IMR-90 (cell line): Measurements from ENCODE around the gene ZNF778. TPM values are rescaled to one million over a fixed set of nuclear protein-coding genes. Genes with fewer than 3 reads are reported as not detected.
"Not testable (repeated sequence)": the region's sequence is repeated elsewhere in the genome, so short reads cannot be mapped to it uniquely, and the experiment has no call there.

Experiments used
- ATAC-seq: fragments of 200-7000 bp; cut with Tn5 transposase; 2 replicates; pipeline ENCODE4 v1.9.1; 2020; ENCODE audit warnings: low read depth, mild to moderate bottlenecking, moderate library complexity
- BruUV-seq: library from RNA; stranded (reverse); fragments of 400-500 nt; replicated peaks from 2 replicates; lab custom pipeline; 2021; lab: Mats Ljungman, UMichigan
- CTCF ChIA-PET: fragments of 300-600 bp; formaldehyde crosslinking; extraction: SDS; loops from one replicate; lab custom pipeline; 2021; ENCODE audit warnings: antibody characterized with exemption; lab: Yijun Ruan, JAX
- POLR2A ChIA-PET: fragments of 300-600 bp; sonication (Branson Sonifier 250); formaldehyde crosslinking; loops from one replicate; lab custom pipeline; 2022; ENCODE audit warnings: antibody characterized with exemption; ENCODE audit not compliant: unreplicated experiment; lab: Charles Lee
- DNase-seq: peaks from one replicate; pipeline ENCODE4 v3.0.0; 2013
- H2AFZ ChIP-seq: replicated peaks from 2 replicates; pipeline ENCODE3; 2013; ENCODE audit warnings: low read length, mild to moderate bottlenecking; ENCODE audit not compliant: poor library complexity
- H2AK5ac ChIP-seq: 2 replicates; pipeline ENCODE4 v1.6.1; 2013; ENCODE audit warnings: low read depth, low read length, inconsistent platforms
- H2AK9ac ChIP-seq: replicated peaks from 2 replicates; pipeline ENCODE3; 2013; ENCODE audit warnings: mild to moderate bottlenecking, low read depth, low read length, moderate library complexity; ENCODE audit not compliant: poor library complexity
- H2BK120ac ChIP-seq: 2 replicates; pipeline ENCODE4 v1.6.1; 2013; ENCODE audit warnings: low read depth, low read length, inconsistent platforms
- H2BK15ac ChIP-seq: 3 replicates; pipeline ENCODE4 v1.6.1; 2013; ENCODE audit warnings: low read depth, low read length, inconsistent platforms
- H2BK20ac ChIP-seq: 2 replicates; pipeline ENCODE4 v1.6.1; 2013; ENCODE audit warnings: low read depth, mild to moderate bottlenecking, inconsistent platforms, low read length, moderate library complexity
- H2BK5ac ChIP-seq: 2 replicates; pipeline ENCODE4 v1.6.1; 2013; ENCODE audit warnings: mild to moderate bottlenecking, low read depth, low read length, inconsistent platforms; ENCODE audit not compliant: poor library complexity, severe bottlenecking
- H3K14ac ChIP-seq: replicated peaks from 2 replicates; pipeline ENCODE4 v1.6.1; 2013; ENCODE audit warnings: low read depth, low read length, inconsistent platforms
- H3K18ac ChIP-seq: 2 replicates; pipeline ENCODE4 v1.6.1; 2013; ENCODE audit warnings: low read depth, low read length, control low read depth
- H3K23ac ChIP-seq: 2 replicates; pipeline ENCODE4 v1.6.1; 2013; ENCODE audit warnings: low read depth, low read length, inconsistent platforms
- H3K27ac ChIP-seq: 2 replicates; pipeline ENCODE4 v1.5.1; 2013; ENCODE audit warnings: mild to moderate bottlenecking, control low read depth, low read length; ENCODE audit not compliant: insufficient read depth
- H3K27me3 ChIP-seq: 2 replicates; pipeline ENCODE4 v1.6.1; 2013; ENCODE audit warnings: low read length; ENCODE audit not compliant: control insufficient read depth, insufficient read depth
- H3K36me3 ChIP-seq: 2 replicates; pipeline ENCODE4 v1.6.1; 2013; ENCODE audit warnings: low read length, mixed read lengths; ENCODE audit not compliant: control insufficient read depth, insufficient read depth
- H3K4ac ChIP-seq: 2 replicates; pipeline ENCODE4 v1.6.1; 2013; ENCODE audit warnings: low read depth, low read length, inconsistent platforms
- H3K4me1 ChIP-seq: 2 replicates; pipeline ENCODE4 v1.6.1; 2013; ENCODE audit warnings: low read length, mixed read lengths; ENCODE audit not compliant: control insufficient read depth, insufficient read depth
- H3K4me2 ChIP-seq: 2 replicates; pipeline ENCODE4 v1.6.1; 2013; ENCODE audit warnings: low read depth, mild to moderate bottlenecking, control low read depth, low read length, moderate library complexity
- H3K4me3 ChIP-seq: 2 replicates; pipeline ENCODE4 v1.5.1; 2013; ENCODE audit warnings: low read depth, mild to moderate bottlenecking, control low read depth, low read length, moderate library complexity; ENCODE audit not compliant: insufficient read depth
- H3K56ac ChIP-seq: 2 replicates; pipeline ENCODE4 v1.6.1; 2013; ENCODE audit warnings: low read length, inconsistent platforms; ENCODE audit not compliant: insufficient read depth; ENCODE audit errors: extremely low read depth
- H3K79me1 ChIP-seq, 2 experiments: 2 replicates each; pipeline ENCODE4 v1.6.1; 2013; ENCODE audit warnings: low read length in 2 of 2, inconsistent platforms in 1 of 2, low read depth in 1 of 2
- H3K9ac ChIP-seq: 2 replicates; pipeline ENCODE4 v1.6.1; 2013; ENCODE audit warnings: low read depth, low read length, control low read depth
- H3K9me1 ChIP-seq: 2 replicates; pipeline ENCODE4 v1.6.1; 2013; ENCODE audit warnings: low read length, inconsistent platforms; ENCODE audit not compliant: insufficient read depth
- H3K9me3 ChIP-seq: 2 replicates; pipeline ENCODE4 v1.6.1; 2013; ENCODE audit warnings: low read length; ENCODE audit not compliant: control insufficient read depth, insufficient read depth
- H4K20me1 ChIP-seq: 2 replicates; pipeline ENCODE4 v1.6.1; 2013; ENCODE audit warnings: low read length, inconsistent platforms; ENCODE audit not compliant: insufficient read depth
- H4K5ac ChIP-seq: 2 replicates; pipeline ENCODE4 v1.6.1; 2013; ENCODE audit warnings: mild to moderate bottlenecking, low read depth, low read length, control low read depth
- H4K8ac ChIP-seq, 2 experiments: 2 replicates each; pipeline ENCODE4 v1.6.1; 2013; ENCODE audit warnings: low read depth in 2 of 2, low read length in 2 of 2, control low read depth in 1 of 2, inconsistent platforms in 1 of 2
- H4K91ac ChIP-seq: 2 replicates; pipeline ENCODE4 v1.6.1; 2013; ENCODE audit warnings: low read depth, low read length, inconsistent platforms; ENCODE audit not compliant: insufficient read depth
- WGBS, 2 experiments: methylation state at CpG; one replicate each; pipeline versions ENCODE4 v1.1.5 to v1.1.7; 2013; ENCODE audit warnings: missing lambda C conversion rate in 2 of 2; ENCODE audit not compliant: insufficient read length in 1 of 2; ENCODE audit errors: extremely low coverage in 2 of 2; 5-methylcytosine and 5-hydroxymethylcytosine counted together
- dilution Hi-C: fragments of 300-500 bp; cut with HindIII; formaldehyde crosslinking; loops from one replicate; pipeline ENCODE4 v1.14.3; 2018; ENCODE audit warnings: low sequenced_read_pairs; ENCODE audit not compliant: unreplicated experiment
- in situ Hi-C: fragments of 300-500 bp; cut with MboI; formaldehyde crosslinking; loops from 3 replicates; pipeline ENCODE4 v1.14.3; 2019; ENCODE audit warnings: low sequenced_read_pairs, inconsistent platforms, mixed read lengths
- intact Hi-C: fragments of 100-400 bp; cut with micrococcal nuclease; formaldehyde crosslinking; loops from 2 replicates; pipeline ENCODE4 v1.10.0; 2022
- polyA plus RNA-seq, 3 experiments: library from polyadenylated mRNA; depleted of rRNA; stranded (reverse); fragments of >200 nt; gene quantifications; 2 replicates each; pipeline ENCODE4 v1.2.3, GENCODE V29; 2012; ENCODE audit warnings: low replicate concordance in 1 of 3
- total RNA-seq: library from RNA; depleted of rRNA; stranded (reverse); fragments of >200 nt; gene quantifications from 2 replicates; pipeline ENCODE4 v1.2.3, GENCODE V29; 2012

Gene ZNF778
- total and polyA plus RNA-seq, 2 of the 4 experiments (the other 2 are of a cell fraction): 5.6 to 9.9 TPM

- DNase-seq, H4K5ac ChIP-seq, H3K9me3 ChIP-seq, H3K4me1 ChIP-seq, BruUV-seq, H4K20me1 ChIP-seq, ATAC-seq, H2BK15ac ChIP-seq, CTCF ChIA-PET, H3K23ac ChIP-seq, H3K27ac ChIP-seq, H3K4me2 ChIP-seq, H3K4me3 ChIP-seq, H2AFZ ChIP-seq, H3K79me1 ChIP-seq, H3K18ac ChIP-seq, H2BK5ac ChIP-seq, H3K36me3 ChIP-seq, H3K9me1 ChIP-seq, H2AK5ac ChIP-seq, H2BK20ac ChIP-seq, H3K14ac ChIP-seq, H3K4ac ChIP-seq, in situ Hi-C loops, H3K9ac ChIP-seq, H3K56ac ChIP-seq, H4K8ac ChIP-seq, intact Hi-C loops, dilution Hi-C loops, H2BK120ac ChIP-seq, POLR2A ChIA-PET, H2AK9ac ChIP-seq, H4K91ac ChIP-seq: not testable (repeated sequence)
- H3K27me3 ChIP-seq: peaks cover 14% of the 10 kb centered on the region; the same call in 1 of the 2 replicates
- 96% methylated on average over 6 of the region's 30 CpGs; no CpG with 5 or more reads in 1 of the 2 experiments for WGBS, 2 experiments
Observed at GRCh38 chr16:89185887-89186592, 31.5 kb upstream of the ZNF778 start.

- dilution Hi-C loops, intact Hi-C loops, H2BK15ac ChIP-seq, H3K14ac ChIP-seq, H3K9ac ChIP-seq, H2AK5ac ChIP-seq, H3K79me1 ChIP-seq, H3K18ac ChIP-seq, H3K56ac ChIP-seq, CTCF ChIA-PET, H2BK5ac ChIP-seq, H3K4me3 ChIP-seq, H3K36me3 ChIP-seq, ATAC-seq, H2BK20ac ChIP-seq, BruUV-seq, DNase-seq, H4K91ac ChIP-seq, H3K9me3 ChIP-seq, H2BK120ac ChIP-seq, H2AK9ac ChIP-seq, H3K23ac ChIP-seq, H3K27ac ChIP-seq, H3K4ac ChIP-seq, H4K5ac ChIP-seq, H2AFZ ChIP-seq, H4K8ac ChIP-seq, H4K20me1 ChIP-seq, H3K4me2 ChIP-seq, H3K9me1 ChIP-seq, H3K4me1 ChIP-seq, in situ Hi-C loops, POLR2A ChIA-PET: not testable (repeated sequence)
- H3K27me3 ChIP-seq: peaks cover 14% of the 10 kb centered on the region; the same call in 1 of the 2 replicates
- 92% methylated on average over 11 of the region's 20 CpGs; no CpG with 5 or more reads in 1 of the 2 experiments for WGBS, 2 experiments
Observed at GRCh38 chr16:89186593-89187031, 30.9 kb upstream of the ZNF778 start.
